ENCODE measurements around the gene HOXA9.

- TF ChIP-seq, protein P1, sequence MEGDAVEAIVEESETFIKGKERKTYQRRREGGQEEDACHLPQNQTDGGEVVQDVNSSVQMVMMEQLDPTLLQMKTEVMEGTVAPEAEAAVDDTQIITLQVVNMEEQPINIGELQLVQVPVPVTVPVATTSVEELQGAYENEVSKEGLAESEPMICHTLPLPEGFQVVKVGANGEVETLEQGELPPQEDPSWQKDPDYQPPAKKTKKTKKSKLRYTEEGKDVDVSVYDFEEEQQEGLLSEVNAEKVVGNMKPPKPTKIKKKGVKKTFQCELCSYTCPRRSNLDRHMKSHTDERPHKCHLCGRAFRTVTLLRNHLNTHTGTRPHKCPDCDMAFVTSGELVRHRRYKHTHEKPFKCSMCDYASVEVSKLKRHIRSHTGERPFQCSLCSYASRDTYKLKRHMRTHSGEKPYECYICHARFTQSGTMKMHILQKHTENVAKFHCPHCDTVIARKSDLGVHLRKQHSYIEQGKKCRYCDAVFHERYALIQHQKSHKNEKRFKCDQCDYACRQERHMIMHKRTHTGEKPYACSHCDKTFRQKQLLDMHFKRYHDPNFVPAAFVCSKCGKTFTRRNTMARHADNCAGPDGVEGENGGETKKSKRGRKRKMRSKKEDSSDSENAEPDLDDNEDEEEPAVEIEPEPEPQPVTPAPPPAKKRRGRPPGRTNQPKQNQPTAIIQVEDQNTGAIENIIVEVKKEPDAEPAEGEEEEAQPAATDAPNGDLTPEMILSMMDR (IDR thresholded peaks at IDR 0.05; ENCODE audit: low read length), result no peak
- no peak for TF ChIP-seq EZH2 (optimal IDR thresholded peaks at IDR 0.05; ENCODE audit: low read depth, low read length)
These were observed 13.7 kb upstream of the HOXA9 start for GRCh38 chr7:27179030-27179429.

All from MM.1S (cell line).